ACHN (cell line): ENCODE measurements around the gene AMD1.
"Not testable (repeated sequence)": the region's sequence is repeated elsewhere in the genome, so short reads cannot be mapped to it uniquely, and the experiment has no call there.

ENCODE experiments used
- DNase-seq: peaks from one replicate; pipeline ENCODE4 v3.0.0-alpha.2; 2015
- in situ Hi-C: cut with HindIII; loops from 2 replicates; pipeline ENCODE4 v1.10.0; 2017; ENCODE audit warnings: low sequenced_read_pairs, low pct_ligation_motif_present, low pct_unique_long_range_greater_than_20kb

AMD1 gene

DNA sequence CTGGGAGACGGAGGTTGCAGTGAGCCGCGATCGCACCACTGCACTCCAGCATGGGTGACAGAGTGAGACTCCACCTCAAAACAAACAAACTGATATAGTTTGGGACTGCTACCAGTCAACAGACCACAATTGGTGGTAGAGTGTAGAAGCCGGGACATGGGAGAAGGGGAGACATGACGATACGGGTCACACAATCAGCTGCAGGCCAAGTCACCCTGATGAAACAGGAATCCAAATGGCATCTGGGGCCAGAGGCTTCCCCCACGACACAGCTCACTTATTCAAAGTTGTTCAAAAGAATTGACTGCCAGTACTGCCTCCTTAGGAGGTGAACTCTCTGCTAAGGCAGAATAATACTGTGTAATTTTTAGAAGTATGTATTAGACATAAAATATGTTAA lies 27.5 kb downstream of the AMD1 start:
- no peak for DNase-seq
- in situ Hi-C loops, result no loop called here

DNA sequence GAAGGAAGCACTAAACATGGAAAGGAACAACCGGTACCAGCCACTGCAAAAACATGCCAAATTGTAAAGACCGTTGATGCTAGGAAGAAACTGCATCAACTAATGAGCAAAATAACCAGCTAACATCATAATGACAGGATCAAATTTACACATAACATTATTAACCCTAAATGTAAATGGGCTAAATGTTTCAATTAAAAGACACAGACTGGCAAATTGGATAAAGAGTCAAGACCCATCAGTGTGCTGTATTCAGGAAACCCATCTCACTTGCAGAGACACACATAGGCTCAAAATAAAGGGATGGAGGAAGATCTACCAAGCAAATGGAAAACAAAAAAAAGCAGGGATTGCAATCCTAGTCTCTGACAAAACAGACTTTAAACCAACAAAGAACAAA lies 31.7 kb downstream of the AMD1 start:
- DNase-seq, in situ Hi-C loops: not testable (repeated sequence)

DNA sequence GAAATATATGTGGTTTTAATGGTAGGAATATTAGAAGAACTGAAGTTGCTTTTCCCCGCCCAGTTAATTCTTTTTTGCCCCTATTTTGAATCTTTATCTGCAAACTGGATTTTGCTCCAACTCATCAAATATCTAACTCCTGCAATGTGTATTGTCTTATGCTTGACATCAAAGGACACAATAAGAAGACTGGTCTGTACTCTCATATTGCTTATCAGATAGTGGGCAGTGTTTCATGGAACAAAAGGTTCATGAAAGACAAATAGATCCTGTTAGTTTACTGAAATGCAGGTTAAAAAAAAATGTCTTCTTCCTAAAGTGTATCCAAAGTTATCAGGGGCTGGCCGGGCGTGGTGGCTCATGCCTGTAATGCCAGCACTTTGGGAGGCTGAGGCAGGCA lies 56.2 kb downstream of the AMD1 start:
- in situ Hi-C loops, result no loop called here
- DNase-seq, result no peak

DNA sequence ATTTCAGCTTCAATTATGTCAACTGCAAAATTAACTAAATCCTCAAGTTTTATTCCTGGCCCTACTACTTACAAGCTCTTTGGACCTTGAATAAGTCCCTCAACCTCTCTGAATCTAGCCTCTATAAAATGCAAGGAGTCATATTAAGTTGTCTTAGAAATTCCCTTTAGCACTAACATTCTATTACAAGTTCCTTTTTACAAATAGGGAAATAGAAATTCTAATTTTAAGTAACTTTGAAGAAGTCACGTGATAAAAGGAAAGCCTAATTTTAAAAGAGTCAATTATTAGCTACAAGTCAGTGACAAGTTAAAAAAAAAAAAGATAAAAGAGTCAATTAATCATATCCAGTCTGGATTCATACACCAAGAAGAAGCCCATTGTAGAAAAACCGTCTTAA lies 59.3 kb downstream of the AMD1 start:
- DNase-seq, result no peak
- in situ Hi-C loops, result no loop called here

DNA sequence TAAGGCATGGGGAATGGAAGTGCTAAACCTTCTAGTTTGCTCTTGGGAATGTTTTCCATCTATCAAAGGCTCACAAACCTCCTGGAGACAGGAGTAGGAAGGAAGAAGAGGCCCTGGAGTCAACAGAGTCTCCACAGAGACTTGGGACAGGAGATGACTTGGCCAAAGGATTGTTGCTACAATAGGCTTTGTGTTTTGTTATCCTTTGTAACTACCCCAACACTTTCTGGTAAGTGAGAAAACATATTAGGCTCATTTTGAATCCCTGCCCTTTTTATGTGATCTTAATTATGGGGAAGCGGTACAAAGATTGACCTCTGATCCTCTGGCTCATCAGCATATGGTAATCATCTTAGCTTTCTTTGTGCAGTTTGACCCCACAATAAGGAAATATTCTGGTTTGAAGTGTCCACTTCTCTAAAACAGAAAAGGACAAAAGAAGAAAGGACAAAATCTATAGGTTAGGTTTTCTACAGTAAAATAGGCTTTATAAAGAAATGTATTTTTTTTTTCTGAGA lies 59.9 kb downstream of the AMD1 start:
- no peak for DNase-seq
- in situ Hi-C loops, result no loop called here

DNA sequence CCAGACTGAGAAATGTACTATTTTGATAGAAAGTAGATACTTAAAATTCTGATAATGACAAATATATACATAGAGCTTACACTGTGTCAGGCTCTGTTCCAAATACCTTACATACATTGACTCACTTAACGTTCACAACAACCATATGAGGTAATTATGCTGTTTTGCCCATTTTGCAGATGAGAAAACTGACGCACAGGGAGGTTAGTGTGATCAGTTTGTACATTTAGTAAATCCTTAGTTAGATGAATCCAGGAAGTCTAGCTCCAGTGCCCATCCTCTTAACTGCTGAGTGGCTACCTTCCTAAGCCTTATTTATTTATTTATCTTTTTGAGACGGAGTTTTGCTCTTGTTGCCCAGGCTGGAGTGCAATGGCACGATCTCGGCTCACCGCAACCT lies 60.6 kb downstream of the AMD1 start:
- in situ Hi-C loops, result no loop called here
- no peak for DNase-seq

DNA sequence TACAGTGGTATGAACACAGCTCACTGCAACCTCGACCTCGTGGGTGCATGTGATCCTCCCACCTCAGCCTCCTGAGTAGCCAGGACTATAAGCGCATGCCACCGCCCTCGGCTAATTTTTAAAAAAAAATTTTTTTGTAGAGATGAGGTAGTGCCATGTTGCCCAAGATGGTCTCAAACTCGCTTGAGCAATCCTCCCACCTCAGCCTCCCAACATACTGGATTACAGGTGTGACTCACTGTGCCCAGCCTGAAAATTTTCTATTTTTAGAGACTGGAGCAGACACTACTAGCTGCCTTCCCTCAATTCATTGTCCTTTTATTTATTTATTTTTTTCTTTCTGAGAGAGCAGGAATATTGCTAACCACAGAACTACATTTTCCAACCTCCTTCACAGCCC lies 63.6 kb downstream of the AMD1 start:
- DNase-seq, result no peak
- in situ Hi-C loops, result no loop called here

DNA sequence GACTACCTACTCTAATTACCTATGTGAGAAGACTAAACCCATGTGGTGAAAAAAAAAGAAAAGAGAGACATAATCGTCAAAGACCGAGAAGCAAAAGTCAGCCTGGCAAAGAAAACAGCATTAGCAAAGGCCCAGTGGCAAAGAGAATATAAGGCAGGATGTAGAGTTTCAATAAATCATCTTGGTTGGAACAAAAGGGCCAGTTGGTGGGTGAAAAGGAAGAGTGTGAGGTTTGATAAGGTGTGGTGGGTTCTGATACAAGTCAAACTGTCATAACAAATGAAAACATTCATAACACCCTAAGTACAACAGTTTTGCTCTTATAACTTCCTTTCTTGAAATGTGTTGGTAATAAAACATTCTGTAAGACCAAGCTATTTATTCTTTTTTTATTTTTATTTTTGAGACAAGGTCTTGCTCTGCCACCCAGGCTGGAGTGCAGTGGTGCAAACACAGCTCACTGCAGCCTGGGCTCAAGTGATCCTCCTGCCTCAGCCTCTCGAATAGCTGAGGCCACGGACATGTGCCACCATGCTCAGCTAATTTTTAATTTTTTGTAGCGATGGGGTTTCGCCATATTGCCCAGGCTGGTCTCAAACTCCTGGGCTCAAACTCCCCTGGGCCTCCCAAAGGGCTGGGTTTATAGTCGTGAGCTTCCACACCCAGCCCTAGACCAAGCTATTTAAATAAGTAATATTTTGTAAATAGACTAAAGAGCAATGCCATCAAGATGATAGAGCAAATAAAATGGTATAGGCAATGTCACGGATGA lies 65.0 kb downstream of the AMD1 start:
- in situ Hi-C loops, result no loop called here

DNA sequence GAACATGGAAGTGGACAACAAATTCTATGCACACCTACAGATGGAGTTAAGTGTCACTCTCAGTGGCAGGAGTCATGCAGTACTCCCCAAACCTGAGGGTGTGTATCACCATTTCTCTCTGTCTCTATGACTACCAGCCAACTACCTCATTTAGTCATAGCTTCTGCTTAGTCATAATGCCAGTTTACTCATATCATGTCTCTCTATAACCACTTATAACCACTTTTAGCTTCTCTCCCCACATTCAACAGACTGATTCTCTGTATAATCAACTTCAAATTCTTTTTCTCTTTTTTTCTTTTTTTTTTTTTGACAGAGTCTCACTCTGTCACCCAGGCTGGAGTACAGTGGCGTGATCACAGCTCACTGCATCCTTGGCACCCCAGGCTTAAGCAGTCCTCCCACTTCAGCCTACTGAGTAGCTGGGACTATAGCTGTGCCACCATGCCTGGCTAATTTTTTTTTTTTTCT lies 70.1 kb downstream of the AMD1 start:
- peak; percentile 74 for DNase-seq
- in situ Hi-C loops, result no loop called here

More for the DNA sequence above, 65.0 kb downstream of the AMD1 start:
- DNase-seq, result no peak
